Smooth muscle cell (in vitro differentiated cells): ENCODE results near the gene TLR9. TPM values are rescaled to one million over a fixed set of nuclear protein-coding genes. Genes with fewer than 3 reads are reported as not detected.

Experiments used
- DNase-seq: peaks from one replicate; lab custom pipeline; 2025; ENCODE audit not compliant: unreplicated experiment; lab: John Stamatoyannopoulos, UW
- H2AFZ ChIP-seq: fragments of 200-600 bp; sonication (generic); 2 replicates; pipeline ENCODE4 v1.6.0; 2016; ENCODE audit warnings: antibody characterized with exemption, low read depth, mild to moderate bottlenecking
- H3F3A ChIP-seq: fragments of 200-600 bp; sonication (generic); 2 replicates; pipeline ENCODE4 v1.6.0; 2017; ENCODE audit warnings: antibody characterized with exemption, low read depth
- H3K27ac ChIP-seq: fragments of 200-600 bp; sonication (generic); 2 replicates; pipeline ENCODE4 v1.5.1; 2016; ENCODE audit warnings: low read depth, mild to moderate bottlenecking
- H3K27me3 ChIP-seq: fragments of 200-600 bp; sonication (generic); 2 replicates; pipeline ENCODE4 v1.6.1; 2016; ENCODE audit warnings: low read depth, mild to moderate bottlenecking
- H3K36me3 ChIP-seq: fragments of 200-600 bp; sonication (generic); 2 replicates; pipeline ENCODE4 v1.5.1; 2016; ENCODE audit warnings: low read depth
- H3K4me1 ChIP-seq: fragments of 200-600 bp; sonication (generic); 2 replicates; pipeline ENCODE4 v1.5.1; 2016; ENCODE audit warnings: low read depth
- H3K4me2 ChIP-seq: fragments of 200-600 bp; sonication (generic); 2 replicates; pipeline ENCODE4 v1.6.0; 2016; ENCODE audit warnings: mild to moderate bottlenecking
- H3K4me3 ChIP-seq: fragments of 200-600 bp; sonication (generic); 2 replicates; pipeline ENCODE4 v1.5.1; 2016; ENCODE audit warnings: mild to moderate bottlenecking
- H3K79me2 ChIP-seq: fragments of 200-600 bp; sonication (generic); 2 replicates; pipeline ENCODE4 v1.6.0; 2016; ENCODE audit warnings: low read depth, mild to moderate bottlenecking
- H3K9ac ChIP-seq: fragments of 200-600 bp; sonication (generic); 2 replicates; pipeline ENCODE4 v1.6.0; 2016; ENCODE audit warnings: low read depth
- H3K9me3 ChIP-seq: fragments of 200-600 bp; sonication (generic); replicated peaks from 2 replicates; pipeline ENCODE4 v1.5.1; 2016; ENCODE audit warnings: low read depth
- H4K20me1 ChIP-seq: fragments of 200-600 bp; sonication (generic); 2 replicates; pipeline ENCODE4 v1.6.0; 2016; ENCODE audit warnings: low read depth
- WGBS: methylation state at CpG from one replicate; pipeline ENCODE4 v1.1.7; 2016; ENCODE audit warnings: low lambda C conversion rate; 5-methylcytosine and 5-hydroxymethylcytosine counted together
- polyA plus RNA-seq: library from polyadenylated mRNA; unstranded; fragments of >200 nt; fragmentation: Nextera tagmentation; extraction: Ambion mirVana; gene quantifications from 2 replicates; pipeline ENCODE4 v1.2.1, GENCODE V29; 2016
- total RNA-seq: library from RNA; depleted of rRNA; stranded (reverse); fragments of >200 nt; gene quantifications from 2 replicates; pipeline ENCODE4 v1.2.3, GENCODE V29; 2014
- TF ChIP-seq, protein P1 (sequence below): fragments of 200-600 bp; sonication (generic); IDR thresholded peaks from 2 replicates; pipeline ENCODE4 v1.5.1; 2017; ENCODE audit warnings: borderline replicate concordance, mild to moderate bottlenecking, antibody characterized with exemption; ENCODE audit not compliant: insufficient read depth, poor library complexity, severe bottlenecking

The TLR9 gene
- total and polyA plus RNA-seq, 2 experiments from 2014 or later: 0.09 TPM; not detected in 1

DNA sequence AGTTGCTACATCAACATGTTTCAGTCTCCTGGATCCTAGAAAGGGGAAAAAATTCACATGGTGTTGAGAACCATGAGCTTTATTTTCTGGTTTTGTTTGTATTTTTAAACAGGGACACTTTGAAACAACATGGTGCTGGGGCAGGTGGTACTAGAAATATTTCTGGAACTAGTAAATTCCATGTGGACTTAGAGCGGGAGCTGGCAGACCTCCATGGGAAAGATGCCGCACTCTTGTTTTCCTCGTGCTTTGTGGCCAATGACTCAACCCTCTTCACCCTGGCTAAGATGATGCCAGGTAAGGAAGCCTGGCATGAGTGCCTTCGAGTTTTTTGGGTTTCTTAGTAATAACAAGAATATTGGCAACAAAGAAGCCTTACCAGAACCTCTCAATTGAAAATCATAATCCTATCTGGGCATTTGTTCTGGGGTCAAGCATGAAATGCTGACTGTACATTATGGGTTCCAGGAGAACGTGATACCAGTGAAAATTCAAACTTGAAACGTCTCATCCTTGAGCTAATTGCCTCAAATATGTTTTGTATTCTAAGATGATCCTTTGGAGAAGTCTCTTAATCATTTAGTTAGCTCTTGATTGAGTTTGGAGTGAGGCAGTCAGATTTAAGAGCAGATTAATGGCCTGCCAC, 19.6 kb downstream of the TLR9 start:
- H3K4me2 ChIP-seq: no peak overlapping the region
- H3K27ac ChIP-seq: no peak overlapping the region
- H3K9ac ChIP-seq: no peak overlapping the region
- peaks cover 6% of the 10 kb centered on the region for H3K79me2 ChIP-seq
- peaks cover 34% of the 10 kb centered on the region for H3K36me3 ChIP-seq
- H3K4me1 ChIP-seq: peaks cover 4% of the 10 kb centered on the region
- TF ChIP-seq, protein P1, sequence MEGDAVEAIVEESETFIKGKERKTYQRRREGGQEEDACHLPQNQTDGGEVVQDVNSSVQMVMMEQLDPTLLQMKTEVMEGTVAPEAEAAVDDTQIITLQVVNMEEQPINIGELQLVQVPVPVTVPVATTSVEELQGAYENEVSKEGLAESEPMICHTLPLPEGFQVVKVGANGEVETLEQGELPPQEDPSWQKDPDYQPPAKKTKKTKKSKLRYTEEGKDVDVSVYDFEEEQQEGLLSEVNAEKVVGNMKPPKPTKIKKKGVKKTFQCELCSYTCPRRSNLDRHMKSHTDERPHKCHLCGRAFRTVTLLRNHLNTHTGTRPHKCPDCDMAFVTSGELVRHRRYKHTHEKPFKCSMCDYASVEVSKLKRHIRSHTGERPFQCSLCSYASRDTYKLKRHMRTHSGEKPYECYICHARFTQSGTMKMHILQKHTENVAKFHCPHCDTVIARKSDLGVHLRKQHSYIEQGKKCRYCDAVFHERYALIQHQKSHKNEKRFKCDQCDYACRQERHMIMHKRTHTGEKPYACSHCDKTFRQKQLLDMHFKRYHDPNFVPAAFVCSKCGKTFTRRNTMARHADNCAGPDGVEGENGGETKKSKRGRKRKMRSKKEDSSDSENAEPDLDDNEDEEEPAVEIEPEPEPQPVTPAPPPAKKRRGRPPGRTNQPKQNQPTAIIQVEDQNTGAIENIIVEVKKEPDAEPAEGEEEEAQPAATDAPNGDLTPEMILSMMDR: no peak
- no peaks in the 10 kb centered on the region for H3K9me3 ChIP-seq
- no peak for DNase-seq
- peaks cover 29% of the 10 kb centered on the region for H4K20me1 ChIP-seq
- no peak overlapping the region for H3K4me3 ChIP-seq
- H3K27me3 ChIP-seq: no peaks in the 10 kb centered on the region
- H3F3A ChIP-seq: peaks cover 4% of the 10 kb centered on the region
- 88% methylated on average over 6 of the region's 6 CpGs for WGBS
- no peak overlapping the region for H2AFZ ChIP-seq

DNA sequence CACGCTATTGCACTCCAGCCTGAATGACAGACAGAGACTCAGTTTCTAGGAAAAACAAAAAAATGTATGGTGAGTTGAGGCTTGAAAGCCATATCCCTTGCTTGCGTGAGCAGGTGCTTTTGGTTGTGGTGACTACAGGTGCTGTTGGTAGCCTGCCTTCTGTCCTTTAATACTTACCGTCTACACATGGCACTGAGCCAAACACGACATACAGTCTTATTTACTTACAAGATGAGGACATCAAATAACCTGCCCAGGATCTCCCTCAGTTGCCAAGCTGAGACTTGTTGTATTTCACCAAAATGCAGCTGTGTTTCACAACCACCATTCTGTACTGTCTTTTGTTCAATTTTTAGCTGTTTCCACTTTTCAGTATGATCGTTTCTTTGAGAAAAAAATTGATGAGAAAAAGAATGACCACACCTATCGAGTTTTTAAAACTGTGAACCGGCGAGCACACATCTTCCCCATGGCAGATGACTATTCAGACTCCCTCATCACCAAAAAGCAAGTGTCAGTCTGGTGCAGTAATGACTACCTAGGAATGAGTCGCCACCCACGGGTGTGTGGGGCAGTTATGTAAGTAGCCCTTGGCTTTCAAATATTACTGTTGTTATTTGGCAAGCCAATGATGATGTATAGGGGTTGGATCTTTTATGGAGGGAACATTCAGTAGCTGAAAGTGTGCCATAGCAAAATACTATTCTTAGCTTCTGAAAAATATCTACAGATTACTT, 20.9 kb downstream of the TLR9 start:
- no peak for DNase-seq
- H4K20me1 ChIP-seq: peaks cover 25% of the 10 kb centered on the region
- H3F3A ChIP-seq: peaks cover 4% of the 10 kb centered on the region
- no peak overlapping the region for H3K4me3 ChIP-seq
- no peak overlapping the region for H3K4me2 ChIP-seq
- peaks cover 18% of the 10 kb centered on the region for H3K79me2 ChIP-seq
- H3K36me3 ChIP-seq: peaks cover 34% of the 10 kb centered on the region
- H3K27me3 ChIP-seq: no peaks in the 10 kb centered on the region
- no peak overlapping the region for H3K27ac ChIP-seq
- 97% methylated on average over 10 of the region's 10 CpGs for WGBS
- no peak overlapping the region for H3K9ac ChIP-seq
- peaks cover 13% of the 10 kb centered on the region for H3K4me1 ChIP-seq
- no peaks in the 10 kb centered on the region for H3K9me3 ChIP-seq
- TF ChIP-seq, protein P1: no peak
- H2AFZ ChIP-seq: no peak overlapping the region

DNA sequence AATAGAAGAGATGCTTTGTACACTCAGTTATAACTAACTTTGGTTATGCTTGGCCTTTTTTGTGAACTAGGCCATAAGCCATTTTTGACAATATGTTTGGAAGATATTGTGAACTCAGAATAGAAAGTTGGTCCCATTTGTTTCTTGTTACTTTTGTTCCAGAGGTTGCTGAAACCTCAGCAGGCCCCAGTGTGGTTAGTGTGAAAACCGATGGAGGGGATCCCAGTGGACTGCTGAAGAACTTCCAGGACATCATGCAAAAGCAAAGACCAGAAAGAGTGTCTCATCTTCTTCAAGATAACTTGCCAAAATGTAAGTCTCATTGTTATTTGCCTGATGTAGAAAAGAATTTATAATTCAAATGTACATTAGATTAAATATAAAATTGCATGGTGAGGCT, 21.7 kb downstream of the TLR9 start:
- Histone ChIP-seq H4K20me1 (peaks cover 31% of the 10 kb centered on the region), H3K4me3 (no peak overlapping the region), H3K9ac (no peak overlapping the region), H2AFZ (no peak overlapping the region), H3F3A (peaks cover 4% of the 10 kb centered on the region), H3K4me2 (no peak overlapping the region), H3K9me3 (no peaks in the 10 kb centered on the region), H3K36me3 (peaks cover 32% of the 10 kb centered on the region), H3K4me1 (peaks cover 21% of the 10 kb centered on the region), H3K79me2 (peaks cover 26% of the 10 kb centered on the region), H3K27ac (no peak overlapping the region), H3K27me3 (no peaks in the 10 kb centered on the region)
- TF ChIP-seq, protein P1: no peak
- WGBS: 93% methylated on average over 1 of the region's 1 CpG
- no peak for DNase-seq
